Measurements from ENCODE around the gene BMP5. TPM values are rescaled to one million over a fixed set of nuclear protein-coding genes. Genes with fewer than 3 reads are reported as not detected.

Gene BMP5
- total and polyA plus RNA-seq, 2 of the 13 experiments (the other 11 are each of a cell fraction or from before 2014, with no cell fraction given): not detected

GRCh38 chr6:55772730-55773129 is 102.7 kb downstream of the BMP5 start:
- CTCF ChIA-PET (ENCODE audit: low intra/inter-chr PET ratio, low total read pairs): no interaction called here
- POLR2A ChIA-PET: no interaction called here
- Histone ChIP-seq H3K4me3 (replicated peaks in 1 of 3; ENCODE audit: insufficient read depth in 1 of 3, low read depth in 2 of 3, low read length in 3 of 3) (no peak overlapping the region), H3K36me3 (replicated peaks in 1 of 2; ENCODE audit: control insufficient read depth in 1 of 2, insufficient read depth in 2 of 2, low read length in 2 of 2) (no peaks in the 10 kb centered on the region), H4K20me1 (ENCODE audit: insufficient read depth, low read length) (no peaks in the 10 kb centered on the region), H3K27ac (ENCODE audit: extremely low read length, insufficient read depth, low read length) (no peak overlapping the region), H3K4me1 (ENCODE audit: insufficient read depth, low read length) (no peaks in the 10 kb centered on the region), H3K9me3 (ENCODE audit: low read length) (no peaks in the 10 kb centered on the region), H3K9ac (ENCODE audit: insufficient read depth, low read depth, low read length) (no peak overlapping the region), H3K4me2 (ENCODE audit: low read depth, low read length) (no peak overlapping the region), H3K27me3 (ENCODE audit: control insufficient read depth in 1 of 2, insufficient read depth in 2 of 2, low read length in 2 of 2) (no peaks in the 10 kb centered on the region), H2AFZ (ENCODE audit: low read length) (no peak overlapping the region), H3K79me2 (ENCODE audit: insufficient read depth, low read length) (no peaks in the 10 kb centered on the region)
- under 1% methylated on average over 3 of the region's 3 CpGs for WGBS (ENCODE audit: low lambda C conversion rate)
- intact Hi-C loops (cut with micrococcal nuclease; ENCODE audit: unreplicated experiment): no loop called here
- in situ Hi-C loops (cut with HindIII; ENCODE audit: extremely low pct_ligation_motif_present, low pct_unique_long_range_greater_than_20kb): loop anchor here (10.0 kb wide), 1 partner anchor 62 kb away; no protein-coding TSS in a partner anchor
- ATAC-seq (no peak), FAIRE-seq (no peak), DNase-seq (ENCODE audit: low spot score) (no peak)
- no TSS peak for BruUV-seq (replicated peaks)
- TF ChIP-seq ZNF646 (CRISPR knock-in tag; IDR thresholded peaks at IDR 0.05) (no peak), FOXA3 (CRISPR knock-in tag; IDR thresholded peaks at IDR 0.05) (no peak), ZBTB46 (CRISPR knock-in tag; IDR thresholded peaks at IDR 0.05; ENCODE audit: borderline replicate concordance) (no peak), IRF9 (CRISPR knock-in tag; IDR thresholded peaks at IDR 0.05; ENCODE audit: borderline replicate concordance) (no peak), MIER3 (CRISPR knock-in tag; IDR thresholded peaks at IDR 0.05; ENCODE audit: borderline replicate concordance) (no peak), GATAD1 (CRISPR knock-in tag; IDR thresholded peaks at IDR 0.05) (no peak), E2F2 (CRISPR knock-in tag; IDR thresholded peaks at IDR 0.05; ENCODE audit: borderline replicate concordance) (no peak), ELK4 (CRISPR knock-in tag; IDR thresholded peaks at IDR 0.05; ENCODE audit: borderline replicate concordance) (no peak), ZSCAN22 (CRISPR knock-in tag; IDR thresholded peaks at IDR 0.05) (no peak), ZNF33B (CRISPR knock-in tag; IDR thresholded peaks at IDR 0.05) (no peak), NR2C2 (CRISPR knock-in tag; IDR thresholded peaks at IDR 0.05; ENCODE audit: borderline replicate concordance) (no peak), JDP2 (CRISPR knock-in tag; IDR thresholded peaks at IDR 0.05; ENCODE audit: borderline replicate concordance) (no peak), SCMH1 (CRISPR knock-in tag; IDR thresholded peaks at IDR 0.05; ENCODE audit: borderline replicate concordance) (no peak)
